GM19452 (cell line): Measurements from ENCODE around the gene CD99.
A peak's percentile ranks its signal among the peaks of the same experiment; 100 is the strongest.

Experiments
- ATAC-seq: cut with Tn5 transposase; IDR thresholded peaks from one replicate; pipeline ENCODE4 v1.9.1; 2021; ENCODE audit not compliant: unreplicated experiment

Gene CD99

GRCh38 chrX:2690856-2691542 lies at the start of gene CD99:
TSS of gene CD99 (plus strand) at chrX:2691295. CDS start at chrX:2691361, 66 bp downstream.
- ATAC-seq = peak; percentile 88

GRCh38 chrX:2642146-2642545 lies 48.9 kb upstream of the CD99 start:
- ATAC-seq = no peak

- ATAC-seq = no peak
Measured at GRCh38 chrX:2642791-2643190, 48.3 kb upstream of the CD99 start.

GRCh38 chrX:2643880-2644279 lies 47.2 kb upstream of the CD99 start:
- no peak for ATAC-seq

- ATAC-seq = no peak
Measured at GRCh38 chrX:2645563-2645962, 45.5 kb upstream of the CD99 start.

GRCh38 chrX:2647627-2648026 lies 43.5 kb upstream of the CD99 start:
- ATAC-seq = no peak

GRCh38 chrX:2650037-2650436 lies 41.1 kb upstream of the CD99 start:
- ATAC-seq = no peak

- ATAC-seq = no peak
Measured at GRCh38 chrX:2650865-2651264, 40.2 kb upstream of the CD99 start.

- ATAC-seq = no peak
Measured at GRCh38 chrX:2652106-2652505, 39.0 kb upstream of the CD99 start.

- no peak for ATAC-seq
Measured at GRCh38 chrX:2654436-2655340, 36.4 kb upstream of the CD99 start.

GRCh38 chrX:2656257-2656836 lies 34.7 kb upstream of the CD99 start:
- ATAC-seq = no peak

- ATAC-seq = no peak
Measured at GRCh38 chrX:2657532-2658113, 33.5 kb upstream of the CD99 start.

GRCh38 chrX:2658585-2659292 lies 32.4 kb upstream of the CD99 start:
- no peak for ATAC-seq

GRCh38 chrX:2662586-2662985 lies 28.5 kb upstream of the CD99 start:
- ATAC-seq = no peak

- no peak for ATAC-seq
Measured at GRCh38 chrX:2664502-2664901, 26.6 kb upstream of the CD99 start.

- ATAC-seq = no peak
Measured at GRCh38 chrX:2665387-2666304, 25.4 kb upstream of the CD99 start.

- no peak for ATAC-seq
Measured at GRCh38 chrX:2666491-2666890, 24.6 kb upstream of the CD99 start.

GRCh38 chrX:2670978-2671377 lies 20.1 kb upstream of the CD99 start:
- no peak for ATAC-seq

GRCh38 chrX:2672084-2672483 lies 19.0 kb upstream of the CD99 start:
- ATAC-seq = no peak

- no peak for ATAC-seq
Measured at GRCh38 chrX:2673611-2674010, 17.5 kb upstream of the CD99 start.
